DOHH2 (cell line): ENCODE data around the gene C19orf85.

ENCODE experiments used
- H3F3A ChIP-seq: fragments of 200-600 bp; sonication (generic), shearing (Covaris generic); 2 replicates; pipeline ENCODE4 v1.6.0; 2016; ENCODE audit warnings: antibody characterized with exemption, mild to moderate bottlenecking; ENCODE audit not compliant: control insufficient read depth, insufficient read depth
- H3K27ac ChIP-seq: fragments of 200-600 bp; sonication (generic); 2 replicates; pipeline ENCODE4 v1.5.1; 2014; ENCODE audit warnings: low read depth, mild to moderate bottlenecking, low read length, moderate library complexity
- H3K27me3 ChIP-seq: fragments of 200-600 bp; sonication (generic); 2 replicates; pipeline ENCODE4 v1.6.1; 2014; ENCODE audit warnings: mild to moderate bottlenecking, low read length, mixed read lengths; ENCODE audit not compliant: control insufficient read depth
- H3K36me3 ChIP-seq: fragments of 200-600 bp; sonication (generic); 2 replicates; pipeline ENCODE4 v1.6.1; 2014; ENCODE audit warnings: mild to moderate bottlenecking, low read length, moderate library complexity, mixed read lengths; ENCODE audit not compliant: control insufficient read depth
- H3K4me1 ChIP-seq: fragments of 200-600 bp; sonication (generic); 2 replicates; pipeline ENCODE4 v1.6.1; 2014; ENCODE audit warnings: mild to moderate bottlenecking, low read length, mixed read lengths; ENCODE audit not compliant: control insufficient read depth
- H3K4me2 ChIP-seq: fragments of 200-600 bp; sonication (generic); 2 replicates; pipeline ENCODE4 v1.6.0; 2014; ENCODE audit warnings: mild to moderate bottlenecking, low read length, moderate library complexity
- H3K4me3 ChIP-seq: fragments of 200-600 bp; sonication (generic); 2 replicates; pipeline ENCODE4 v1.5.1; 2014; ENCODE audit warnings: mild to moderate bottlenecking, low read length, mixed read lengths
- H3K79me2 ChIP-seq: fragments of 200-600 bp; sonication (generic); 2 replicates; pipeline ENCODE4 v1.6.1; 2014; ENCODE audit warnings: mild to moderate bottlenecking, low read length, mixed read lengths; ENCODE audit not compliant: control insufficient read depth
- H3K9me2 ChIP-seq: fragments of 200-600 bp; sonication (generic); replicated peaks from 2 replicates; pipeline ENCODE4 v1.6.1; 2014; ENCODE audit warnings: mild to moderate bottlenecking, low read length, mixed read lengths; ENCODE audit not compliant: control insufficient read depth
- H3K9me3 ChIP-seq: fragments of 200-600 bp; sonication (generic); 2 replicates; pipeline ENCODE4 v1.6.1; 2014; ENCODE audit warnings: antibody characterized with exemption, low read length, mixed read lengths; ENCODE audit not compliant: control insufficient read depth, insufficient read depth
- H4K20me1 ChIP-seq: fragments of 200-600 bp; sonication (generic); 2 replicates; pipeline ENCODE4 v1.6.0; 2014; ENCODE audit warnings: low read depth, mild to moderate bottlenecking, antibody characterized with exemption, low read length, moderate library complexity; ENCODE audit not compliant: control insufficient read depth, insufficient read depth
- CTCF ChIP-seq: fragments of 200-600 bp; sonication (generic); IDR thresholded peaks from one replicate; pipeline ENCODE4 v1.5.1; 2014; ENCODE audit warnings: antibody characterized with exemption, mild to moderate bottlenecking, low read depth, low read length; ENCODE audit not compliant: poor library complexity, severe bottlenecking
- EZH2phosphoT487 ChIP-seq: fragments of 200-600 bp; sonication (generic); IDR thresholded peaks from 2 replicates; pipeline ENCODE4 v1.6.1; 2017; ENCODE audit warnings: borderline replicate concordance, mild to moderate bottlenecking, antibody characterized with exemption, low read length, moderate library complexity, mixed read lengths

The C19orf85 gene

GRCh38 chr19:55486043-55486970 lies 21.8 kb upstream of the C19orf85 start:
- Histone ChIP-seq H3K4me3 (peak overlapping the region; percentile 92), H3K27ac (no peak overlapping the region), H3K4me2 (peak overlapping the region; percentile 74), H3K36me3 (peaks cover 5% of the 10 kb centered on the region), H3K4me1 (peaks cover 18% of the 10 kb centered on the region), H3K9me3 (no peaks in the 10 kb centered on the region), H4K20me1 (no peaks in the 10 kb centered on the region), H3K27me3 (no peaks in the 10 kb centered on the region), H3F3A (no peaks in the 10 kb centered on the region; the same call in 1 of the 2 replicates), H3K9me2 (no peaks in the 10 kb centered on the region), H3K79me2 (peaks cover 5% of the 10 kb centered on the region)
- TF ChIP-seq CTCF = no peak
- no peak for TF ChIP-seq EZH2phosphoT487

- H3K4me2 ChIP-seq = peak overlapping the region; percentile 74
- peak overlapping the region; percentile 92 for H3K4me3 ChIP-seq
Observed at GRCh38 chr19:55485439-55486011, 21.0 kb upstream of the C19orf85 start.

GRCh38 chr19:55484593-55485438 lies 20.3 kb upstream of the C19orf85 start, which contains the start of gene NAT14:
Gene NAT14, plus strand, starts transcription at chr19:55485188. Its CDS starts 521 bp downstream, at chr19:55485709.
- TF ChIP-seq EZH2phosphoT487 (no peak), CTCF (no peak)
- Histone ChIP-seq H3F3A (no peaks in the 10 kb centered on the region; the same call in 1 of the 2 replicates), H3K9me2 (no peaks in the 10 kb centered on the region), H3K36me3 (peaks cover 5% of the 10 kb centered on the region), H3K4me3 (peak within 1 kb of the TSS; percentile 92), H3K9me3 (no peaks in the 10 kb centered on the region), H3K27ac (peak within 1 kb of the TSS; percentile 40), H3K4me1 (peaks cover 18% of the 10 kb centered on the region), H3K79me2 (peaks cover 5% of the 10 kb centered on the region), H3K27me3 (no peaks in the 10 kb centered on the region), H3K4me2 (peak within 1 kb of the TSS; percentile 74), H4K20me1 (no peaks in the 10 kb centered on the region)

More at GRCh38 chr19:55485439-55486011, 21.0 kb upstream of the C19orf85 start:
- Histone ChIP-seq H3K36me3 (peaks cover 5% of the 10 kb centered on the region), H3K9me2 (no peaks in the 10 kb centered on the region), H3K27me3 (no peaks in the 10 kb centered on the region), H3K27ac (peak overlapping the region; percentile 40), H3K9me3 (no peaks in the 10 kb centered on the region), H4K20me1 (no peaks in the 10 kb centered on the region), H3F3A (no peaks in the 10 kb centered on the region; the same call in 1 of the 2 replicates), H3K4me1 (peaks cover 18% of the 10 kb centered on the region), H3K79me2 (peaks cover 5% of the 10 kb centered on the region)
- TF ChIP-seq CTCF (no peak), EZH2phosphoT487 (no peak)
